Endothelial cell of umbilical vein (primary cell): ENCODE results near the gene SBSN. TPM values are rescaled to one million over a fixed set of nuclear protein-coding genes. Genes with fewer than 3 reads are reported as not detected.

Experiments used
- BruUV-seq: library from RNA; stranded (reverse); fragments of 400-500 nt; replicated peaks from 2 replicates; lab custom pipeline; 2021; lab: Mats Ljungman, UMichigan
- CTCF ChIA-PET: fragments of 300-600, 350-600 bp; sonication (Branson Sonifier 250); formaldehyde crosslinking; loops from one replicate; lab custom pipeline; 2021; ENCODE audit warnings: antibody characterized with exemption, inconsistent platforms; lab: Charles Lee
- POLR2A ChIA-PET: fragments of 300-600, 350-600 bp; sonication (Branson Sonifier 250); formaldehyde crosslinking; loops from one replicate; lab custom pipeline; 2021; ENCODE audit warnings: antibody characterized with exemption, inconsistent platforms; lab: Charles Lee
- DNase-seq: peaks from one replicate; pipeline ENCODE4 v3.0.0-alpha.2; 2011; ENCODE audit warnings: low read depth, low spot score
- FAIRE-seq: peaks from 2 replicates; lab custom pipeline; 2011; peaks lifted over from hg19 to GRCh38; lab: Jason Lieb, UNC
- H2AFZ ChIP-seq: 2 replicates; pipeline ENCODE4 v1.6.0; 2012; ENCODE audit warnings: low read depth, low read length, control low read depth, inconsistent platforms
- H3K27ac ChIP-seq: 2 replicates; pipeline ENCODE4 v1.5.1; 2011; ENCODE audit warnings: low read depth, mild to moderate bottlenecking, control low read depth, low read length, moderate library complexity; ENCODE audit not compliant: insufficient read depth
- H3K27me3 ChIP-seq, 2 experiments: 2 replicates each; pipeline versions ENCODE4 v1.6.0 to v1.6.1; 2011; ENCODE audit warnings: low read length in 2 of 2, mixed read lengths in 1 of 2; ENCODE audit not compliant: control insufficient read depth in 2 of 2, insufficient read depth in 2 of 2
- H3K36me3 ChIP-seq, 2 experiments: 2 replicates in 1 of 2; 3 replicates in 1 of 2; pipeline ENCODE4 v1.5.1; 2011; ENCODE audit warnings: low read length in 2 of 2, mild to moderate bottlenecking in 1 of 2, moderate library complexity in 1 of 2; ENCODE audit not compliant: control insufficient read depth in 2 of 2, insufficient read depth in 2 of 2; ENCODE audit errors: extremely low read depth in 1 of 2
- H3K4me1 ChIP-seq: 3 replicates; pipeline ENCODE4 v1.5.1; 2011; ENCODE audit warnings: mild to moderate bottlenecking, low read length; ENCODE audit not compliant: control insufficient read depth, insufficient read depth; ENCODE audit errors: extremely low read depth
- H3K4me2 ChIP-seq: 2 replicates; pipeline ENCODE4 v1.6.1; 2011; ENCODE audit warnings: low read length, control low read depth, mixed read lengths; ENCODE audit not compliant: insufficient read depth
- H3K4me3 ChIP-seq, 3 experiments: fragments of 200-600 bp in 1 of 3; sonication (generic), shearing (Covaris generic) in 1 of 3; replicated peaks in 1 of 3; 2 replicates each; pipeline ENCODE4 v1.5.1; 2011 to 2016; ENCODE audit warnings: control low read depth in 3 of 3, low read length in 3 of 3, mild to moderate bottlenecking in 2 of 3, inconsistent platforms in 1 of 3, low read depth in 1 of 3, moderate library complexity in 1 of 3; ENCODE audit not compliant: insufficient read depth in 1 of 3
- H3K79me2 ChIP-seq: 2 replicates; pipeline ENCODE4 v1.6.0; 2012; ENCODE audit warnings: low read length, inconsistent platforms; ENCODE audit not compliant: control insufficient read depth, insufficient read depth
- H3K9ac ChIP-seq: replicated peaks from 2 replicates; pipeline ENCODE3; 2011; ENCODE audit warnings: low read length, control low read depth; ENCODE audit not compliant: insufficient read depth; ENCODE audit errors: extremely low read depth
- H3K9me1 ChIP-seq: replicated peaks from 3 replicates; pipeline ENCODE4 v1.6.0; 2011; ENCODE audit warnings: mild to moderate bottlenecking, low read length; ENCODE audit not compliant: control insufficient read depth, insufficient read depth; ENCODE audit errors: extremely low read depth
- H3K9me3 ChIP-seq: replicated peaks from 2 replicates; pipeline ENCODE4 v1.5.1; 2012; ENCODE audit warnings: low read length, inconsistent platforms; ENCODE audit not compliant: control insufficient read depth, insufficient read depth
- H4K20me1 ChIP-seq: replicated peaks from 2 replicates; pipeline ENCODE3; 2011; ENCODE audit warnings: mild to moderate bottlenecking, low read length; ENCODE audit not compliant: control insufficient read depth, insufficient read depth; ENCODE audit errors: extremely low read depth
- EZH2 ChIP-seq: IDR thresholded peaks from 2 replicates; pipeline ENCODE4 v1.6.1; 2012; ENCODE audit warnings: borderline replicate concordance, low read depth, mild to moderate bottlenecking, moderate library complexity, low read length, inconsistent platforms; ENCODE audit not compliant: severe bottlenecking
- FOS ChIP-seq: IDR thresholded peaks from 2 replicates; pipeline ENCODE4 v1.6.1; 2011; ENCODE audit warnings: mild to moderate bottlenecking, low read length, moderate library complexity, borderline replicate concordance; ENCODE audit not compliant: insufficient read depth
- GATA2 ChIP-seq: IDR thresholded peaks from 2 replicates; pipeline ENCODE4 v1.7.0; 2011; ENCODE audit warnings: low read depth, mild to moderate bottlenecking, moderate library complexity, mixed read lengths, low read length; ENCODE audit not compliant: insufficient read length, insufficient read depth
- JUN ChIP-seq: IDR thresholded peaks from 2 replicates; pipeline ENCODE4 v1.6.1; 2011; ENCODE audit warnings: borderline replicate concordance, low read depth; ENCODE audit not compliant: insufficient read length, insufficient read depth
- MYC ChIP-seq: IDR thresholded peaks from one replicate; pipeline ENCODE4 v1.6.1; 2011; ENCODE audit warnings: mild to moderate bottlenecking, low read depth, low read length
- POLR2A ChIP-seq: IDR thresholded peaks from 2 replicates; pipeline ENCODE4 v1.6.1; 2012; ENCODE audit warnings: low read depth, mild to moderate bottlenecking, control low read depth, low read length
- POLR2AphosphoS5 ChIP-seq: IDR thresholded peaks from 2 replicates; pipeline ENCODE4 v1.6.1; 2012; ENCODE audit warnings: low read depth, mild to moderate bottlenecking, control low read depth, low read length, moderate library complexity; ENCODE audit not compliant: insufficient read depth
- dilution Hi-C: fragments of 300-500 bp; cut with MboI; formaldehyde crosslinking; loops from one replicate; pipeline ENCODE4 v1.15.0; 2019; ENCODE audit warnings: low sequenced_read_pairs; ENCODE audit not compliant: extremely low pct_ligation_motif_present
- intact Hi-C: fragments of 100-400 bp; cut with micrococcal nuclease; formaldehyde crosslinking; loops from one replicate; pipeline ENCODE4 v1.10.0; 2022
- polyA plus RNA-seq, 4 experiments: library from polyadenylated mRNA; depleted of rRNA in 3 of 4; stranded (reverse) in 3 of 4; unstranded in 1 of 4; fragments of >200 nt; gene quantifications; 2 replicates each; pipeline versions ENCODE4 v1.2.1 to v1.2.3, GENCODE V29; 2011 to 2012; ENCODE audit warnings: missing spikeins in 1 of 4
- total RNA-seq: library from RNA; stranded (reverse); gene quantifications from 2 replicates; pipeline ENCODE4 v1.2.3, GENCODE V29; 2021
- TF ChIP-seq, protein P1 (sequence below), 2 donors: IDR thresholded peaks; 1 replicate in 1 of 2; 2 replicates in 1 of 2; pipeline ENCODE4 v1.5.1; 2011; ENCODE audit warnings: low read length in 2 of 2, mild to moderate bottlenecking in 2 of 2, moderate library complexity in 2 of 2, control low read depth in 1 of 2, inconsistent platforms in 1 of 2, low read depth in 1 of 2; ENCODE audit not compliant: insufficient read depth in 1 of 2; ENCODE audit errors: extremely low read depth in 1 of 2
- TF ChIP-seq, protein P2 (sequence below): IDR thresholded peaks from 2 replicates; pipeline ENCODE4 v1.6.1; 2011; ENCODE audit not compliant: insufficient read depth, insufficient read length

SBSN gene
- total and polyA plus RNA-seq, 2 donors (not counting 3 experiments of a cell fraction or from before 2014, with no cell fraction given), result not detected

DNA sequence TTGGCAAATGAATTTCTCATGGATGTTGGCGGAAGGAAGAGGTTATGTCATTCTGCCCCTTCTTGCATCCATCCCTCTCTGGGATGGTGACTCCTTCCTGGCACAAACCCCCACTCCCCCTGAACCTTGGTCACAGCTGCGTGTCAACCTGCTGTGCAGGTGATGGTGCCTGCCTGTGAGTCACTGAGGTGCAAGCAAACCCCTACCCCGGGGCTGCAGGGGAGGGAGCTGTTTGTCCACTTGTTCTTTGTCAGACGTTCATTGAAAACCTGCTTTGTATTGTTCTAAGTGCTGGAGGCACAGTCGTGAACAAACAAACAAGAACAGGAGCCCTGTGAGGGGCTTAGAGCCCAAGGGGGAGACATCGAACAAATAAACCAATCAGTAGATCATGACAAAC lies 3.2 kb upstream of the SBSN start:
- Histone ChIP-seq H3K9me1 (no peaks in the 10 kb centered on the region), H3K9ac (no peak overlapping the region), H3K9me3 (no peaks in the 10 kb centered on the region), H3K27ac (no peak overlapping the region), H3K4me2 (no peak overlapping the region), H2AFZ (no peak overlapping the region), H3K4me3 (no peak overlapping the region), H3K79me2 (no peaks in the 10 kb centered on the region), H3K27me3 (peaks cover 11 to 12% of the 10 kb centered on the region in 2 experiments), H3K36me3 (no peaks in the 10 kb centered on the region), H4K20me1 (no peaks in the 10 kb centered on the region), H3K4me1 (no peaks in the 10 kb centered on the region)
- DNase-seq (no peak), FAIRE-seq (no peak)
- no peak for TF ChIP-seq POLR2A
- TF ChIP-seq, protein P1, sequence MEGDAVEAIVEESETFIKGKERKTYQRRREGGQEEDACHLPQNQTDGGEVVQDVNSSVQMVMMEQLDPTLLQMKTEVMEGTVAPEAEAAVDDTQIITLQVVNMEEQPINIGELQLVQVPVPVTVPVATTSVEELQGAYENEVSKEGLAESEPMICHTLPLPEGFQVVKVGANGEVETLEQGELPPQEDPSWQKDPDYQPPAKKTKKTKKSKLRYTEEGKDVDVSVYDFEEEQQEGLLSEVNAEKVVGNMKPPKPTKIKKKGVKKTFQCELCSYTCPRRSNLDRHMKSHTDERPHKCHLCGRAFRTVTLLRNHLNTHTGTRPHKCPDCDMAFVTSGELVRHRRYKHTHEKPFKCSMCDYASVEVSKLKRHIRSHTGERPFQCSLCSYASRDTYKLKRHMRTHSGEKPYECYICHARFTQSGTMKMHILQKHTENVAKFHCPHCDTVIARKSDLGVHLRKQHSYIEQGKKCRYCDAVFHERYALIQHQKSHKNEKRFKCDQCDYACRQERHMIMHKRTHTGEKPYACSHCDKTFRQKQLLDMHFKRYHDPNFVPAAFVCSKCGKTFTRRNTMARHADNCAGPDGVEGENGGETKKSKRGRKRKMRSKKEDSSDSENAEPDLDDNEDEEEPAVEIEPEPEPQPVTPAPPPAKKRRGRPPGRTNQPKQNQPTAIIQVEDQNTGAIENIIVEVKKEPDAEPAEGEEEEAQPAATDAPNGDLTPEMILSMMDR (IDR thresholded peaks at IDR 0.05; ENCODE audit: extremely low read depth in 1 of 2, insufficient read depth in 1 of 2, low read depth in 1 of 2, low read length in 2 of 2), result no peak
- TF ChIP-seq, protein P2, sequence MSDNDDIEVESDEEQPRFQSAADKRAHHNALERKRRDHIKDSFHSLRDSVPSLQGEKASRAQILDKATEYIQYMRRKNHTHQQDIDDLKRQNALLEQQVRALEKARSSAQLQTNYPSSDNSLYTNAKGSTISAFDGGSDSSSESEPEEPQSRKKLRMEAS, result no peak
- TF ChIP-seq GATA2, result no peak
- TF ChIP-seq MYC, result no peak
- TF ChIP-seq JUN, result no peak
- no peak for TF ChIP-seq POLR2AphosphoS5
- no peak for TF ChIP-seq FOS
- no peak for TF ChIP-seq EZH2
- no TSS peak for BruUV-seq
- intact Hi-C loops, result no loop called here
- dilution Hi-C loops, result no loop called here
- POLR2A ChIA-PET, result no interaction called here
- CTCF ChIA-PET, result no interaction called here
